ENCODE results near the gene KRTAP5-6. TPM values are rescaled to one million over a fixed set of nuclear protein-coding genes. Genes with fewer than 3 reads are reported as not detected.

The KRTAP5-6 gene
- total RNA-seq, 1 donor from 2014 or later: not detected

- Histone ChIP-seq H3K27me3 (no peaks in the 10 kb centered on the region), H3K9me3 (no peaks in the 10 kb centered on the region), H3K36me3 (no peaks in the 10 kb centered on the region), H3K27ac (no peak overlapping the region), H3K4me3 (no peak overlapping the region), H3K4me1 (peaks cover 7% of the 10 kb centered on the region)
- no peak for DNase-seq (ENCODE audit: extremely low spot score in 2 of 2)
- TF ChIP-seq POLR2A (IDR thresholded peaks at IDR 0.05) (no peak), POLR2AphosphoS5 (IDR thresholded peaks at IDR 0.05; ENCODE audit: insufficient read depth in 1 of 2, low read depth in 1 of 2) (peak in 1 of 2 donors; percentile 42), CTCF (IDR thresholded peaks at IDR 0.05) (no peak)
- intact Hi-C loops (cut with DNase I): no loop called here
These were observed 8.4 kb downstream of the KRTAP5-6 start for GRCh38 chr11:1705126-1706052.

- H3K4me1 ChIP-seq: peaks cover 7% of the 10 kb centered on the region
- intact Hi-C loops (cut with DNase I): no loop called here
- TF ChIP-seq POLR2A (IDR thresholded peaks at IDR 0.05): no peak
- TF ChIP-seq CTCF (IDR thresholded peaks at IDR 0.05): peak in 2 of 3 experiments; percentile 3 to 8
- TF ChIP-seq POLR2AphosphoS5 (IDR thresholded peaks at IDR 0.05; ENCODE audit: insufficient read depth in 1 of 2, low read depth in 1 of 2): no peak
- H3K36me3 ChIP-seq: no peaks in the 10 kb centered on the region
- no peaks in the 10 kb centered on the region for H3K27me3 ChIP-seq
- H3K4me3 ChIP-seq: no peak overlapping the region
- no peak for DNase-seq (ENCODE audit: extremely low spot score in 2 of 2)
- H3K9me3 ChIP-seq: no peaks in the 10 kb centered on the region
- H3K27ac ChIP-seq: no peak overlapping the region
These were observed 9.8 kb downstream of the KRTAP5-6 start for GRCh38 chr11:1706634-1707400.

GRCh38 chr11:1707751-1708150 lies 10.8 kb downstream of the KRTAP5-6 start:
- intact Hi-C loops (cut with DNase I): no loop called here
- no peak overlapping the region for H3K4me3 ChIP-seq
- no peaks in the 10 kb centered on the region for H3K9me3 ChIP-seq
- H3K27ac ChIP-seq: no peak overlapping the region
- TF ChIP-seq POLR2AphosphoS5 (IDR thresholded peaks at IDR 0.05; ENCODE audit: insufficient read depth in 1 of 2, low read depth in 1 of 2) (no peak), POLR2A (IDR thresholded peaks at IDR 0.05) (no peak), CTCF (IDR thresholded peaks at IDR 0.05) (no peak)
- H3K4me1 ChIP-seq: peaks cover 7% of the 10 kb centered on the region
- no peak for DNase-seq (ENCODE audit: extremely low spot score in 2 of 2)
- H3K36me3 ChIP-seq: no peaks in the 10 kb centered on the region
- no peaks in the 10 kb centered on the region for H3K27me3 ChIP-seq

- DNase-seq (ENCODE audit: extremely low spot score in 2 of 2): no peak
- intact Hi-C loops (cut with DNase I): no loop called here
These were observed 11.7 kb downstream of the KRTAP5-6 start for GRCh38 chr11:1708716-1709115.

More at GRCh38 chr11:1708716-1709115, 11.7 kb downstream of the KRTAP5-6 start:
- H3K4me1 ChIP-seq: peaks cover 7% of the 10 kb centered on the region
- H3K9me3 ChIP-seq: no peaks in the 10 kb centered on the region
- H3K27me3 ChIP-seq: no peaks in the 10 kb centered on the region
- no peaks in the 10 kb centered on the region for H3K36me3 ChIP-seq
- TF ChIP-seq POLR2A (IDR thresholded peaks at IDR 0.05) (no peak), POLR2AphosphoS5 (IDR thresholded peaks at IDR 0.05; ENCODE audit: insufficient read depth in 1 of 2, low read depth in 1 of 2) (no peak), CTCF (IDR thresholded peaks at IDR 0.05) (no peak)
- no peak overlapping the region for H3K27ac ChIP-seq
- no peak overlapping the region for H3K4me3 ChIP-seq

All from vagina (tissue), 2 donors.